Liver (tissue), 3 donors: Measurements from ENCODE around the gene AP1S3.

Experiments
- HNF4A ChIP-seq, 2 donors: conservative IDR thresholded peaks; 2 replicates each; pipeline ENCODE4 v1.6.1; 2016; ENCODE audit warnings: antibody characterized with exemption in 2 of 2, mild to moderate bottlenecking in 2 of 2
- RAD21 ChIP-seq, 2 donors: IDR thresholded peaks; 2 replicates each; pipeline ENCODE4 v1.6.1; 2016; ENCODE audit warnings: antibody characterized with exemption in 2 of 2, mild to moderate bottlenecking in 2 of 2
- REST ChIP-seq: IDR thresholded peaks from 2 replicates; pipeline ENCODE4 v1.6.1; 2016; ENCODE audit warnings: antibody characterized with exemption, mild to moderate bottlenecking
- RXRA ChIP-seq, 2 donors: IDR thresholded peaks; 2 replicates each; pipeline ENCODE4 v1.6.1; 2017 to 2018; ENCODE audit warnings: antibody characterized with exemption in 2 of 2, mild to moderate bottlenecking in 1 of 2
- SP1 ChIP-seq: IDR thresholded peaks from 2 replicates; pipeline ENCODE4 v1.6.1; 2018; ENCODE audit warnings: antibody characterized with exemption, mild to moderate bottlenecking
- TAF1 ChIP-seq: conservative IDR thresholded peaks from 2 replicates; pipeline ENCODE4 v1.6.1; 2016; ENCODE audit warnings: antibody characterized with exemption, mild to moderate bottlenecking
- TF ChIP-seq, protein P1 (sequence below): fragments of 150-350 bp; IDR thresholded peaks from 2 replicates; pipeline ENCODE4 v1.5.1; 2017; ENCODE audit warnings: improper control_type of control experiment, low read depth, low read length; ENCODE audit not compliant: missing input control
- TF ChIP-seq, protein P2 (sequence below): IDR thresholded peaks from 2 replicates; pipeline ENCODE4 v1.6.1; 2016; ENCODE audit warnings: antibody characterized with exemption
- TF ChIP-seq, protein P3 (sequence below): IDR thresholded peaks from 2 replicates; pipeline ENCODE4 v1.6.1; 2016; ENCODE audit warnings: antibody characterized with exemption
- donor health status: healthy.
- donor health status: healthy.

DNA sequence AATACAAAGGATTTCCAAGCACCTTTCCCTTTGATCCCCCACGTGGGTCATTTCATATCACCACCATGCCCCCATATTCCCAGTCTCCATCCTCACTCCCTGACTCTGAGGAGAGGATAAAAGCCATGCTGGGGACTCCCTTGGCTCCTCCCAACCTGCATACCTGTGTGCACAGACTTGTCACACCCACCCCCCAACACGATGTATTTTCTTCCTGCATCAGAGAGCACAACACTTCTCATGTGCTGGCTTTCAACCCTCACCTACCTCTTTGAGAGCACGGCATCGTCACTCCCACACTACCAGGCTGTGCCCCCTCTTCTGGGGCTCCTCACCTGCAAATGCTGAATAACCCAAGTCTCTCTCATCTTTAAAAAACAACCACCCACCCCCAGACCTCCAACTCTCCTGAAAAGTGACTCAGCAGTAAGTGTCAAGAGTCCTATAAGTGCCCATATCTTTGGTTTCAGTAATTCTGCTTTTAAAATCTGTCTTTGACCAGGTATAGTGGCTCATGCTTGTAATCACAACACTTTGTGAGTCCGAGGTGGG, 53.1 kb downstream of the AP1S3 start:
- TF ChIP-seq, protein P1, sequence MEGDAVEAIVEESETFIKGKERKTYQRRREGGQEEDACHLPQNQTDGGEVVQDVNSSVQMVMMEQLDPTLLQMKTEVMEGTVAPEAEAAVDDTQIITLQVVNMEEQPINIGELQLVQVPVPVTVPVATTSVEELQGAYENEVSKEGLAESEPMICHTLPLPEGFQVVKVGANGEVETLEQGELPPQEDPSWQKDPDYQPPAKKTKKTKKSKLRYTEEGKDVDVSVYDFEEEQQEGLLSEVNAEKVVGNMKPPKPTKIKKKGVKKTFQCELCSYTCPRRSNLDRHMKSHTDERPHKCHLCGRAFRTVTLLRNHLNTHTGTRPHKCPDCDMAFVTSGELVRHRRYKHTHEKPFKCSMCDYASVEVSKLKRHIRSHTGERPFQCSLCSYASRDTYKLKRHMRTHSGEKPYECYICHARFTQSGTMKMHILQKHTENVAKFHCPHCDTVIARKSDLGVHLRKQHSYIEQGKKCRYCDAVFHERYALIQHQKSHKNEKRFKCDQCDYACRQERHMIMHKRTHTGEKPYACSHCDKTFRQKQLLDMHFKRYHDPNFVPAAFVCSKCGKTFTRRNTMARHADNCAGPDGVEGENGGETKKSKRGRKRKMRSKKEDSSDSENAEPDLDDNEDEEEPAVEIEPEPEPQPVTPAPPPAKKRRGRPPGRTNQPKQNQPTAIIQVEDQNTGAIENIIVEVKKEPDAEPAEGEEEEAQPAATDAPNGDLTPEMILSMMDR: no peak
- TF ChIP-seq, protein P2, sequence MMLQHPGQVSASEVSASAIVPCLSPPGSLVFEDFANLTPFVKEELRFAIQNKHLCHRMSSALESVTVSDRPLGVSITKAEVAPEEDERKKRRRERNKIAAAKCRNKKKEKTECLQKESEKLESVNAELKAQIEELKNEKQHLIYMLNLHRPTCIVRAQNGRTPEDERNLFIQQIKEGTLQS: no peak
- TF ChIP-seq TAF1 (no peak), RXRA (IDR thresholded peaks at IDR 0.05) (no peak), REST (no peak), SP1 (no peak), HNF4A (conservative IDR thresholded peaks at IDR 0.05) (no peak), RAD21 (IDR thresholded peaks at IDR 0.05) (no peak)
- TF ChIP-seq, protein P3, sequence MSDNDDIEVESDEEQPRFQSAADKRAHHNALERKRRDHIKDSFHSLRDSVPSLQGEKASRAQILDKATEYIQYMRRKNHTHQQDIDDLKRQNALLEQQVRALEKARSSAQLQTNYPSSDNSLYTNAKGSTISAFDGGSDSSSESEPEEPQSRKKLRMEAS: no peak
